Measurements from ENCODE around the gene TUT1.
"Not testable (repeated sequence)": the region's sequence is repeated elsewhere in the genome, so short reads cannot be mapped to it uniquely, and the experiment has no call there.

The TUT1 gene

GRCh38 chr11:62603776-62604299 lies 12.5 kb upstream of the TUT1 start:
- no peak for DNase-seq

GRCh38 chr11:62603072-62603408 lies 11.7 kb upstream of the TUT1 start:
- no peak for DNase-seq

- DNase-seq = peak; percentile 85
Measured at GRCh38 chr11:62602141-62603071, 11.1 kb upstream of the TUT1 start.

- peak; percentile 98 for DNase-seq
Measured at GRCh38 chr11:62601372-62602140, 10.2 kb upstream of the TUT1 start, which contains the start of gene MTA2. Gene MTA2, minus strand, starts transcription at chr11:62601865. Its CDS starts 415 bp downstream, at chr11:62601450.

- no peak for DNase-seq
Measured at GRCh38 chr11:62601122-62601371, 9.7 kb upstream of the TUT1 start.

GRCh38 chr11:62600367-62601121 lies 9.2 kb upstream of the TUT1 start:
- DNase-seq = no peak

GRCh38 chr11:62599901-62600300 lies 8.6 kb upstream of the TUT1 start:
- DNase-seq = no peak

GRCh38 chr11:62599069-62599696 lies 7.9 kb upstream of the TUT1 start:
- peak; percentile 89 for DNase-seq

GRCh38 chr11:62595124-62595523 lies 3.8 kb upstream of the TUT1 start:
- no peak for DNase-seq

GRCh38 chr11:62593434-62594044 lies 2.2 kb upstream of the TUT1 start:
- peak; percentile 55 for DNase-seq

GRCh38 chr11:62592989-62593421 lies 1.7 kb upstream of the TUT1 start:
- peak; percentile 63 for DNase-seq

- DNase-seq = peak; percentile 35
Measured at GRCh38 chr11:62592146-62592815, 958 bp upstream of the TUT1 start.

GRCh38 chr11:62588966-62589637 lies 2.2 kb downstream of the TUT1 start:
- DNase-seq = no peak

- not testable (repeated sequence) for DNase-seq
Measured at GRCh38 chr11:62585356-62585755, 6.0 kb downstream of the TUT1 start.

- DNase-seq = not testable (repeated sequence)
Measured at GRCh38 chr11:62581735-62582134, 9.6 kb downstream of the TUT1 start.

GRCh38 chr11:62580959-62581715 lies 10.2 kb downstream of the TUT1 start:
- DNase-seq = no peak

GRCh38 chr11:62579252-62579651 lies 12.1 kb downstream of the TUT1 start:
- no peak for DNase-seq

GRCh38 chr11:62578541-62578940 lies 12.8 kb downstream of the TUT1 start:
- DNase-seq = no peak

GRCh38 chr11:62577046-62577714 lies 14.1 kb downstream of the TUT1 start:
- DNase-seq = no peak

- DNase-seq = no peak
Measured at GRCh38 chr11:62575837-62576236, 15.5 kb downstream of the TUT1 start.

Measured in midbrain (tissue), 1 donor.